Hepatocyte (in vitro differentiated cells): Measurements from ENCODE around the gene SCAF1.
"Not testable (repeated sequence)": the region's sequence is repeated elsewhere in the genome, so short reads cannot be mapped to it uniquely, and the experiment has no call there.

Source experiments
- EZH2 ChIP-seq: fragments of 200-600 bp; sonication (generic); IDR thresholded peaks from 2 replicates; pipeline ENCODE4 v1.6.1; 2016; ENCODE audit warnings: antibody characterized with exemption, mild to moderate bottlenecking, borderline replicate concordance
- EZH2phosphoT487 ChIP-seq: fragments of 200-600 bp; sonication (generic); IDR thresholded peaks from one replicate; pipeline ENCODE4 v1.6.1; 2018; ENCODE audit warnings: antibody characterized with exemption, mild to moderate bottlenecking, low read depth, moderate library complexity; ENCODE audit not compliant: unreplicated experiment, severe bottlenecking
- TF ChIP-seq, protein P1 (sequence below): fragments of 200-600 bp; sonication (generic); IDR thresholded peaks from 2 replicates; pipeline ENCODE4 v1.5.1; 2016; ENCODE audit warnings: antibody characterized with exemption, mild to moderate bottlenecking; ENCODE audit not compliant: poor library complexity

DNA sequence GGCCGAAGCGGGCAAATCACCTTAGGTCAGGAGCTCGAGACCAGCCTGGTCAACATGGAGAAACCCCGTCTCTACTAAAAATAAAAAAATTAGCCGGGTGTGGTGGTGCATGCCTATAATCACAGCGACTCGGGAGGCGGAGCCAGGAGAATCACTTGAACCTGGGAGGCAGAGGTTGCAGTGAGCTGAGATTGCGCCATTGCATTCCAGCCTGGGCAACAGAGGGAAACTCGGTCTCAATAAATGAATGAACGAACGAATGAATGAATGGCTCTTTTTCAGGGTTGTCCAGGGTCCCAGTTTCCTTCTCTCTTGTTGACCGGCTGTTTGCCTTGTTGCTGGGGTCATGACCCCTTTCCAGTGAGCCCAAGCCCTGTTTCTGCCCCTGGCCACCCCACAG, 24.1 kb upstream of the SCAF1 start:
- TF ChIP-seq, protein P1, sequence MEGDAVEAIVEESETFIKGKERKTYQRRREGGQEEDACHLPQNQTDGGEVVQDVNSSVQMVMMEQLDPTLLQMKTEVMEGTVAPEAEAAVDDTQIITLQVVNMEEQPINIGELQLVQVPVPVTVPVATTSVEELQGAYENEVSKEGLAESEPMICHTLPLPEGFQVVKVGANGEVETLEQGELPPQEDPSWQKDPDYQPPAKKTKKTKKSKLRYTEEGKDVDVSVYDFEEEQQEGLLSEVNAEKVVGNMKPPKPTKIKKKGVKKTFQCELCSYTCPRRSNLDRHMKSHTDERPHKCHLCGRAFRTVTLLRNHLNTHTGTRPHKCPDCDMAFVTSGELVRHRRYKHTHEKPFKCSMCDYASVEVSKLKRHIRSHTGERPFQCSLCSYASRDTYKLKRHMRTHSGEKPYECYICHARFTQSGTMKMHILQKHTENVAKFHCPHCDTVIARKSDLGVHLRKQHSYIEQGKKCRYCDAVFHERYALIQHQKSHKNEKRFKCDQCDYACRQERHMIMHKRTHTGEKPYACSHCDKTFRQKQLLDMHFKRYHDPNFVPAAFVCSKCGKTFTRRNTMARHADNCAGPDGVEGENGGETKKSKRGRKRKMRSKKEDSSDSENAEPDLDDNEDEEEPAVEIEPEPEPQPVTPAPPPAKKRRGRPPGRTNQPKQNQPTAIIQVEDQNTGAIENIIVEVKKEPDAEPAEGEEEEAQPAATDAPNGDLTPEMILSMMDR: not testable (repeated sequence)
- TF ChIP-seq EZH2phosphoT487, EZH2: not testable (repeated sequence)
